Loucy (cell line): ENCODE measurements around the gene FARS2.

Source experiments
- H2AFZ ChIP-seq: fragments of 200-600 bp; sonication (generic); 2 replicates; pipeline ENCODE4 v1.6.0; 2016; ENCODE audit warnings: antibody characterized with exemption, mild to moderate bottlenecking, low read length, moderate library complexity
- H3F3A ChIP-seq: fragments of 200-600 bp; 2 replicates; pipeline ENCODE4 v1.6.0; 2016; ENCODE audit warnings: antibody characterized with exemption, low read depth, mild to moderate bottlenecking
- H3K27me3 ChIP-seq: fragments of 200-600 bp; sonication (generic); 2 replicates; pipeline ENCODE4 v1.6.1; 2014; ENCODE audit warnings: low read length, mild to moderate bottlenecking; ENCODE audit not compliant: insufficient read depth, poor library complexity, severe bottlenecking
- H3K36me3 ChIP-seq: fragments of 200-600 bp; sonication (generic); 2 replicates; pipeline ENCODE4 v1.6.1; 2016; ENCODE audit warnings: low read length; ENCODE audit not compliant: insufficient read depth
- H3K4me1 ChIP-seq: fragments of 200-600 bp; sonication (generic); 2 replicates; pipeline ENCODE4 v1.5.1; 2014; ENCODE audit warnings: low read length, mild to moderate bottlenecking; ENCODE audit not compliant: insufficient read depth, poor library complexity, severe bottlenecking
- H3K4me2 ChIP-seq: fragments of 200-600 bp; sonication (generic); 2 replicates; pipeline ENCODE4 v1.6.0; 2014; ENCODE audit warnings: antibody characterized with exemption, low read length, low read depth, mild to moderate bottlenecking; ENCODE audit not compliant: poor library complexity, severe bottlenecking
- H3K4me3 ChIP-seq: fragments of 200-600 bp; sonication (generic); 2 replicates; pipeline ENCODE4 v1.5.1; 2014; ENCODE audit warnings: low read length, mild to moderate bottlenecking, mixed read lengths; ENCODE audit not compliant: poor library complexity, severe bottlenecking
- H3K79me2 ChIP-seq: fragments of 200-600 bp; sonication (generic); 2 replicates; pipeline ENCODE4 v1.6.1; 2014; ENCODE audit warnings: low read length; ENCODE audit not compliant: insufficient read depth
- H3K9ac ChIP-seq: fragments of 200-600 bp; sonication (generic); 2 replicates; pipeline ENCODE4 v1.6.0; 2014; ENCODE audit warnings: mild to moderate bottlenecking, low read depth, low read length, moderate library complexity; ENCODE audit not compliant: poor library complexity, severe bottlenecking
- H3K9me2 ChIP-seq: fragments of 200-600 bp; sonication (generic); replicated peaks from 2 replicates; pipeline ENCODE4 v1.6.1; 2016; ENCODE audit warnings: low read depth, low read length, mixed read lengths
- H3K9me3 ChIP-seq: fragments of 200-600 bp; sonication (generic); 2 replicates; pipeline ENCODE4 v1.6.1; 2014; ENCODE audit warnings: mild to moderate bottlenecking, antibody characterized with exemption, low read length, low read depth; ENCODE audit not compliant: insufficient read depth
- H4K20me1 ChIP-seq: fragments of 200-600 bp; sonication (generic); 2 replicates; pipeline ENCODE4 v1.6.0; 2014; ENCODE audit warnings: antibody characterized with exemption, low read length, mild to moderate bottlenecking; ENCODE audit not compliant: insufficient read depth, poor library complexity, severe bottlenecking
- CTCF ChIP-seq: fragments of 200-600 bp; sonication (generic); conservative IDR thresholded peaks from 2 replicates; pipeline ENCODE4 v1.5.1; 2014; ENCODE audit warnings: mild to moderate bottlenecking, antibody characterized with exemption, low read length
- EZH2phosphoT487 ChIP-seq: fragments of 200-600 bp; IDR thresholded peaks from 2 replicates; pipeline ENCODE4 v1.6.1; 2018; ENCODE audit warnings: antibody characterized with exemption, mild to moderate bottlenecking, moderate library complexity, borderline replicate concordance

FARS2 gene

GRCh38 chr6:5666695-5667094 lies 405.4 kb downstream of the FARS2 start:
- Histone ChIP-seq H3F3A (no peaks in the 10 kb centered on the region), H3K36me3 (no peaks in the 10 kb centered on the region), H3K9me2 (no peaks in the 10 kb centered on the region), H3K27me3 (no peaks in the 10 kb centered on the region), H3K9me3 (no peaks in the 10 kb centered on the region), H4K20me1 (no peaks in the 10 kb centered on the region), H3K4me1 (peaks cover 18% of the 10 kb centered on the region), H3K4me2 (no peak overlapping the region), H3K79me2 (no peaks in the 10 kb centered on the region), H2AFZ (no peak overlapping the region), H3K9ac (no peak overlapping the region), H3K4me3 (no peak overlapping the region)
- TF ChIP-seq EZH2phosphoT487 (no peak), CTCF (no peak)

GRCh38 chr6:5667737-5668136 lies 406.4 kb downstream of the FARS2 start:
- H3K9me2 ChIP-seq: no peaks in the 10 kb centered on the region
- H3K9me3 ChIP-seq: no peaks in the 10 kb centered on the region

GRCh38 chr6:5670381-5670780 lies 409.1 kb downstream of the FARS2 start:
- Histone ChIP-seq H3K4me2 (no peak overlapping the region), H4K20me1 (no peaks in the 10 kb centered on the region), H3K4me1 (peaks cover 18% of the 10 kb centered on the region)

More at GRCh38 chr6:5667737-5668136, 406.4 kb downstream of the FARS2 start:
- H3F3A ChIP-seq: no peaks in the 10 kb centered on the region
- no peak overlapping the region for H3K4me3 ChIP-seq
- H3K27me3 ChIP-seq: no peaks in the 10 kb centered on the region
- no peak overlapping the region for H2AFZ ChIP-seq
- no peaks in the 10 kb centered on the region for H3K36me3 ChIP-seq
- H3K79me2 ChIP-seq: no peaks in the 10 kb centered on the region
- H3K4me1 ChIP-seq: peaks cover 18% of the 10 kb centered on the region
- no peak overlapping the region for H3K9ac ChIP-seq
- no peak overlapping the region for H3K4me2 ChIP-seq
- TF ChIP-seq CTCF: no peak
- TF ChIP-seq EZH2phosphoT487: no peak
- no peaks in the 10 kb centered on the region for H4K20me1 ChIP-seq

More at GRCh38 chr6:5670381-5670780, 409.1 kb downstream of the FARS2 start:
- Histone ChIP-seq H3K9ac (no peak overlapping the region), H3F3A (no peaks in the 10 kb centered on the region), H3K4me3 (no peak overlapping the region), H3K79me2 (no peaks in the 10 kb centered on the region), H3K9me2 (no peaks in the 10 kb centered on the region), H2AFZ (no peak overlapping the region), H3K27me3 (no peaks in the 10 kb centered on the region), H3K36me3 (no peaks in the 10 kb centered on the region), H3K9me3 (no peaks in the 10 kb centered on the region)
- TF ChIP-seq CTCF (no peak), EZH2phosphoT487 (no peak)
